Neural cell (in vitro differentiated cells): ENCODE data around the gene ANKRD28. TPM values are rescaled to one million over a fixed set of nuclear protein-coding genes. Genes with fewer than 3 reads are reported as not detected.
"Not testable (repeated sequence)": the region's sequence is repeated elsewhere in the genome, so short reads cannot be mapped to it uniquely, and the experiment has no call there.

Experiments used
- H2AFZ ChIP-seq: fragments of 200-600, 300-800 bp; sonication (generic), shearing (Covaris generic); 2 replicates; pipeline ENCODE4 v1.6.0; 2014; ENCODE audit warnings: low read depth, mild to moderate bottlenecking, antibody characterized with exemption, low read length, moderate library complexity
- H3F3A ChIP-seq: fragments of 200-600 bp; shearing (Covaris generic); 2 replicates; pipeline ENCODE4 v1.6.1; 2016; ENCODE audit warnings: mild to moderate bottlenecking, moderate library complexity, mixed read lengths, antibody characterized with exemption, low read length; ENCODE audit not compliant: insufficient read depth, poor library complexity, severe bottlenecking
- H3K27ac ChIP-seq: fragments of 200-600, 300-800 bp; sonication (generic), shearing (Covaris generic); 2 replicates; pipeline ENCODE4 v1.5.1; 2014; ENCODE audit warnings: mild to moderate bottlenecking, low read length, moderate library complexity
- H3K27me3 ChIP-seq: fragments of 300-800, 200-600 bp; sonication (generic), shearing (Covaris generic); 2 replicates; pipeline ENCODE4 v1.6.0; 2014; ENCODE audit warnings: mild to moderate bottlenecking, low read depth, low read length, moderate library complexity; ENCODE audit not compliant: insufficient read depth
- H3K36me3 ChIP-seq: fragments of 300-800, 200-600 bp; sonication (generic), shearing (Covaris generic); 2 replicates; pipeline ENCODE4 v1.5.1; 2014; ENCODE audit warnings: mild to moderate bottlenecking, antibody characterized with exemption, low read length, moderate library complexity; ENCODE audit not compliant: insufficient read depth
- H3K4me2 ChIP-seq: fragments of 300-800, 200-600 bp; sonication (generic), shearing (Covaris generic); 2 replicates; pipeline ENCODE4 v1.6.0; 2014; ENCODE audit warnings: mild to moderate bottlenecking, low read length
- H3K4me3 ChIP-seq: fragments of 300-800, 200-600 bp; sonication (generic), shearing (Covaris generic); 2 replicates; pipeline ENCODE4 v1.5.1; 2014; ENCODE audit warnings: mild to moderate bottlenecking, low read length, moderate library complexity
- H3K79me2 ChIP-seq: fragments of 200-600 bp; shearing (Covaris generic); replicated peaks from 2 replicates; pipeline ENCODE4 v1.6.0; 2014; ENCODE audit warnings: mild to moderate bottlenecking, low read length, moderate library complexity; ENCODE audit not compliant: insufficient read depth
- H3K9ac ChIP-seq: fragments of 300-800, 200-600 bp; sonication (generic), shearing (Covaris generic); 2 replicates; pipeline ENCODE4 v1.6.1; 2016; ENCODE audit warnings: mild to moderate bottlenecking, low read length, mixed read lengths
- H3K9me2 ChIP-seq: fragments of 200-600 bp; shearing (Covaris generic); 2 replicates; pipeline ENCODE4 v1.6.1; 2016; ENCODE audit warnings: mild to moderate bottlenecking, low read length, mixed read lengths; ENCODE audit not compliant: insufficient read depth
- H3K9me3 ChIP-seq: fragments of 200-600, 300-800 bp; sonication (generic), shearing (Covaris generic); 2 replicates; pipeline ENCODE4 v1.6.1; 2016; ENCODE audit warnings: mild to moderate bottlenecking, mixed run types, low read length, moderate library complexity, mixed read lengths
- H4K20me1 ChIP-seq: fragments of 200-600 bp; shearing (Covaris generic); 2 replicates; pipeline ENCODE4 v1.6.1; 2016; ENCODE audit warnings: mild to moderate bottlenecking, mixed run types; ENCODE audit not compliant: insufficient read depth
- EP300 ChIP-seq: fragments of 450-650 bp; conservative IDR thresholded peaks from 2 replicates; pipeline ENCODE4 v1.6.1; 2014; ENCODE audit warnings: antibody characterized with exemption, mild to moderate bottlenecking, moderate library complexity; ENCODE audit not compliant: poor library complexity, severe bottlenecking
- MXI1 ChIP-seq: fragments of 450-650 bp; conservative IDR thresholded peaks from 2 replicates; pipeline ENCODE4 v1.6.1; 2014; ENCODE audit warnings: antibody characterized with exemption, mild to moderate bottlenecking; ENCODE audit not compliant: poor library complexity, severe bottlenecking
- POLR2AphosphoS5 ChIP-seq: IDR thresholded peaks from 2 replicates; pipeline ENCODE4 v1.6.1; 2012
- SMC3 ChIP-seq: fragments of 450-650 bp; conservative IDR thresholded peaks from 2 replicates; pipeline ENCODE4 v1.6.1; 2014; ENCODE audit warnings: antibody characterized with exemption, mild to moderate bottlenecking, moderate library complexity; ENCODE audit not compliant: poor library complexity
- TAF1 ChIP-seq: IDR thresholded peaks from 2 replicates; pipeline ENCODE4 v1.6.1; 2012; ENCODE audit warnings: low read depth
- polyA plus RNA-seq: library from polyadenylated mRNA; depleted of rRNA; stranded (reverse); fragments of >200 nt; gene quantifications from 2 replicates; pipeline ENCODE4 v1.2.3, GENCODE V29; 2014
- TF ChIP-seq, protein P1 (sequence below): IDR thresholded peaks from 2 replicates; pipeline ENCODE4 v1.6.1; 2012; ENCODE audit warnings: borderline replicate concordance
- TF ChIP-seq, protein P2 (sequence below): fragments of 450-650 bp; IDR thresholded peaks from 2 replicates; pipeline ENCODE4 v1.5.1; 2014; ENCODE audit warnings: antibody characterized with exemption, mild to moderate bottlenecking, moderate library complexity; ENCODE audit not compliant: poor library complexity, severe bottlenecking

ANKRD28 gene
- polyA plus RNA-seq, 1 donor from 2014 or later, result 101 TPM

DNA sequence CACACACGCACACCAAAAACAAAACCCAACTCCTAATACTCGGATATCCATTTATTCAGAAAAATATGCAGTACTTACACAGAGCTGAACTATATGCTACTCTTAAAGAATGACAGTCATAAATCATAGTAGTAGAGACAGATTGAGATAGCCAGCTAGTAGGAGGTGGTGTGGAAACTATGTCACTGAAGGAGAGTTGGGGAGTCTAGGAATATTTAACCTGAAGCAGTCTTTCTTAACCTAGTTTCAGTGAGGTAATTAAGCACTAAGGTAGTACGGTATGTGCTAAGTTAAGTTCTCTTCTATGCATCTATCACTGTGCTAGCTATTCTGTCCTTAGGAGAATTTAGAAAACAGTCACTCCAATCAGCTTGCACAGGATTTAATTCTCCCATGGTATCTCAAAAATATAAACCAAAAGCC, 54.2 kb downstream of the ANKRD28 start:
- TF ChIP-seq TAF1 (no peak), POLR2AphosphoS5 (no peak), SMC3 (no peak), EP300 (no peak), MXI1 (no peak)
- TF ChIP-seq, protein P1, sequence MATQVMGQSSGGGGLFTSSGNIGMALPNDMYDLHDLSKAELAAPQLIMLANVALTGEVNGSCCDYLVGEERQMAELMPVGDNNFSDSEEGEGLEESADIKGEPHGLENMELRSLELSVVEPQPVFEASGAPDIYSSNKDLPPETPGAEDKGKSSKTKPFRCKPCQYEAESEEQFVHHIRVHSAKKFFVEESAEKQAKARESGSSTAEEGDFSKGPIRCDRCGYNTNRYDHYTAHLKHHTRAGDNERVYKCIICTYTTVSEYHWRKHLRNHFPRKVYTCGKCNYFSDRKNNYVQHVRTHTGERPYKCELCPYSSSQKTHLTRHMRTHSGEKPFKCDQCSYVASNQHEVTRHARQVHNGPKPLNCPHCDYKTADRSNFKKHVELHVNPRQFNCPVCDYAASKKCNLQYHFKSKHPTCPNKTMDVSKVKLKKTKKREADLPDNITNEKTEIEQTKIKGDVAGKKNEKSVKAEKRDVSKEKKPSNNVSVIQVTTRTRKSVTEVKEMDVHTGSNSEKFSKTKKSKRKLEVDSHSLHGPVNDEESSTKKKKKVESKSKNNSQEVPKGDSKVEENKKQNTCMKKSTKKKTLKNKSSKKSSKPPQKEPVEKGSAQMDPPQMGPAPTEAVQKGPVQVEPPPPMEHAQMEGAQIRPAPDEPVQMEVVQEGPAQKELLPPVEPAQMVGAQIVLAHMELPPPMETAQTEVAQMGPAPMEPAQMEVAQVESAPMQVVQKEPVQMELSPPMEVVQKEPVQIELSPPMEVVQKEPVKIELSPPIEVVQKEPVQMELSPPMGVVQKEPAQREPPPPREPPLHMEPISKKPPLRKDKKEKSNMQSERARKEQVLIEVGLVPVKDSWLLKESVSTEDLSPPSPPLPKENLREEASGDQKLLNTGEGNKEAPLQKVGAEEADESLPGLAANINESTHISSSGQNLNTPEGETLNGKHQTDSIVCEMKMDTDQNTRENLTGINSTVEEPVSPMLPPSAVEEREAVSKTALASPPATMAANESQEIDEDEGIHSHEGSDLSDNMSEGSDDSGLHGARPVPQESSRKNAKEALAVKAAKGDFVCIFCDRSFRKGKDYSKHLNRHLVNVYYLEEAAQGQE, result no peak
- TF ChIP-seq, protein P2, sequence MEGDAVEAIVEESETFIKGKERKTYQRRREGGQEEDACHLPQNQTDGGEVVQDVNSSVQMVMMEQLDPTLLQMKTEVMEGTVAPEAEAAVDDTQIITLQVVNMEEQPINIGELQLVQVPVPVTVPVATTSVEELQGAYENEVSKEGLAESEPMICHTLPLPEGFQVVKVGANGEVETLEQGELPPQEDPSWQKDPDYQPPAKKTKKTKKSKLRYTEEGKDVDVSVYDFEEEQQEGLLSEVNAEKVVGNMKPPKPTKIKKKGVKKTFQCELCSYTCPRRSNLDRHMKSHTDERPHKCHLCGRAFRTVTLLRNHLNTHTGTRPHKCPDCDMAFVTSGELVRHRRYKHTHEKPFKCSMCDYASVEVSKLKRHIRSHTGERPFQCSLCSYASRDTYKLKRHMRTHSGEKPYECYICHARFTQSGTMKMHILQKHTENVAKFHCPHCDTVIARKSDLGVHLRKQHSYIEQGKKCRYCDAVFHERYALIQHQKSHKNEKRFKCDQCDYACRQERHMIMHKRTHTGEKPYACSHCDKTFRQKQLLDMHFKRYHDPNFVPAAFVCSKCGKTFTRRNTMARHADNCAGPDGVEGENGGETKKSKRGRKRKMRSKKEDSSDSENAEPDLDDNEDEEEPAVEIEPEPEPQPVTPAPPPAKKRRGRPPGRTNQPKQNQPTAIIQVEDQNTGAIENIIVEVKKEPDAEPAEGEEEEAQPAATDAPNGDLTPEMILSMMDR, result no peak
- Histone ChIP-seq H4K20me1 (no peaks in the 10 kb centered on the region), H3K27me3 (no peaks in the 10 kb centered on the region), H3K9ac (no peak overlapping the region), H3K9me3 (no peaks in the 10 kb centered on the region), H3K79me2 (no peaks in the 10 kb centered on the region), H3K4me2 (no peak overlapping the region), H3F3A (no peaks in the 10 kb centered on the region), H3K9me2 (no peaks in the 10 kb centered on the region), H3K4me3 (no peak overlapping the region), H2AFZ (no peak overlapping the region), H3K27ac (no peak overlapping the region), H3K36me3 (no peaks in the 10 kb centered on the region)

DNA sequence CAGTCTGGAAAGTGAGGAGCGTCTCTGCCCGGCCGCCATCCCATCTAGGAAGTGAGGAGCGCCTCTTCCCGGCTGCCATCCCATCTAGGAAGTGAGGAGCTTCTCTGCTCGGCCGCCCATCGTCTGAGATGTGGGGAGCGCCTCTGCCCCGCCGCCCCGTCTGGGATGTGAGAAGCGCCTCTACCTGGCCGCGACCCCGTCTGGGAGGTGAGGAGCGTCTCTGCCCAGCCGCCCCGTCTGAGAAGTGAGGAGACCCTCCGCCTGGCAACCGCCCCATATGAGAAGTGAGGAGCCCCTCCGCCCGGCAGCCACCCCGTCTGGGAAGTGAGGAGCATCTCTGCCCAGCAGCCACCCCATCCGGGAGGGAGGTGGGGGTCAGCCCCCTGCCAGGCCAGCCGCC, 55.5 kb downstream of the ANKRD28 start:
- not testable (repeated sequence) for H3K36me3 ChIP-seq, H3K9me3 ChIP-seq

DNA sequence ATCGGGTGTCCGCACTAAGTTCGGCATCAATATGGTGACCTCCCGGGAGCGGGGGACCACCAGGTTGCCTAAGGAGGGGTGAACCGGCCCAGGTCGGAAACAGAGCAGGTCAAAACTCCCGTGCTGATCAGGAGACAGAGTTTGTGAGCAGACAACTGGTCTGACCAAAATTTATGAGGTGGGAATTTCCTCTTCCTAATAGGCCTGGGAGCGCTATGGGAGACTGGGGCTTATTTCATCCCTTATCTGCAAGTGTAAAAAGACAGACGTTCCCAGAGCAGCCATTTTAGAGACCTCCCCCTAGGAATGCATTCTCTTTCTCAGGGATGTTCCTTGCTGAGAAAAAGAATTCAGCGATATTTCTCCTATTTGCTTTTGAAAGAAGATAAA, 59.2 kb downstream of the ANKRD28 start:
- not testable (repeated sequence) for H2AFZ ChIP-seq, H3K9me3 ChIP-seq, H3F3A ChIP-seq, H3K9ac ChIP-seq, H3K79me2 ChIP-seq, H3K9me2 ChIP-seq, H4K20me1 ChIP-seq, H3K27ac ChIP-seq, H3K36me3 ChIP-seq, H3K4me3 ChIP-seq, H3K4me2 ChIP-seq, H3K27me3 ChIP-seq

More for the DNA sequence above, 55.5 kb downstream of the ANKRD28 start:
- H3K4me2 ChIP-seq, H3K27me3 ChIP-seq, H3K27ac ChIP-seq, H3K79me2 ChIP-seq, H3K9ac ChIP-seq, H4K20me1 ChIP-seq, H3K4me3 ChIP-seq, H2AFZ ChIP-seq, H3K9me2 ChIP-seq, H3F3A ChIP-seq: not testable (repeated sequence)
